Measurements from ENCODE around the gene TMEM51.

The TMEM51 gene

DNA sequence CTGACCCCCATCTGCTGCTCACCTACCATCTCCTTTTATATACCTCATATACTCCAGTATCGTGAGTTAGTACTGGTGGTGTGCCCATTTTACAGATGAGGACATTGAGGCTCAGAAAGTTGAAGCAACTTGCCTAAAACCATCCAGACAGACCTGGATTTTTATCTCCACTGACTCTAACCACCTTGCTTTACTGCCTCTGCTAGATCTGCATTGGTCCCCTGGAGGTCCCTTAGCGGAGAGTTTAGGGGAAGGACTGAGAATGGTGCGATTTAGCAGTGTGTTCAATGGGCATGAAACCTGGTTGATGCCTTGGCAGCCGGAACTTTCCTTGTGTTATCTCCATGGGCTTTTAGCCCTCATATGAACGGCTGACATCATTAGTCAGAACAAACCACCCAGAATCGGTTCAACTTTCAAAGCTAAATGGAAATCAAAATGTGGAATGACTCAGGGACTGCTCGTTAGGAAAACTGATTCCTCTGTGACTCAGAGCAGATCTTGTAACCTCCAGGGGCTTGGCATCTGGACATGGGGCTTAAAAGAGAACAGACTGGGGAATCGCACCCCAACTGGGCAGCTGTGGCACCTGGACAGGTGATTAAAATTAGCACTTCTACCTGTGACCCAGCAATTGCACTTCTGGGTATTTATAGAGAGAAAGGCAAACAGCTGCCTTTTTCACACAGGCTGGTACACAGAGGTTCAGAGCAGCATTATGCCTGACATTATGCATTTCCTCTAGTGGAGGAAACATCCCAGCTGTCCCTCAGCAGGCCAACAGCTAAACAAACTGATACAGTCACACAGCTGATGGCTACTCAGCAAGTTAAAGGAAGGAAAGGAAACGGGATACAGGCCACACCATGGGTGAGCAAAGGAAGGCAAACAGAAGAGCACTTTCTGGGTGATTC is 25.3 kb downstream of the TMEM51 start:
- DNase-seq, result peak in 2 of 3 experiments; percentile 68 to 93

DNA sequence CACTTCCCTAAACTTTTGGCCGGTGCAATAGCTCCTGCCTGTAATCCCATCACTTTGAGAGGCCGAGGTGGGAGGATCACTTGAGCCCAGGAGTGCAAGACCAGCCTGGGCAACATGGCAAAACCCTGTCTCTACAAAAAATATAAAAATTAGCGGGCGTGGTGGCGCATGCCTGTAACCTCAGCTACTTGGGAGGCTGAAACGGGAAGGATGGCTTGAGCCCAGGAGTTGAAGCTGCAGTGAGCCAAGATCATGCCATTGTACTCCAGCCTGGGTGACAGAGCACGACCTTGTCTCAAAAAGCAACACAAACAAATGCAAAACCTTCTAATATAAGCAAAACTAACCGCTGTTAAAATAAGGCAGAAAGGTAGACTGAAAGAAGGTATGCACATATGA is 25.9 kb downstream of the TMEM51 start:
- no peak for DNase-seq

- DNase-seq, result no peak
Observed at GRCh38 chr1:15180189-15180588, 26.6 kb downstream of the TMEM51 start.

DNA sequence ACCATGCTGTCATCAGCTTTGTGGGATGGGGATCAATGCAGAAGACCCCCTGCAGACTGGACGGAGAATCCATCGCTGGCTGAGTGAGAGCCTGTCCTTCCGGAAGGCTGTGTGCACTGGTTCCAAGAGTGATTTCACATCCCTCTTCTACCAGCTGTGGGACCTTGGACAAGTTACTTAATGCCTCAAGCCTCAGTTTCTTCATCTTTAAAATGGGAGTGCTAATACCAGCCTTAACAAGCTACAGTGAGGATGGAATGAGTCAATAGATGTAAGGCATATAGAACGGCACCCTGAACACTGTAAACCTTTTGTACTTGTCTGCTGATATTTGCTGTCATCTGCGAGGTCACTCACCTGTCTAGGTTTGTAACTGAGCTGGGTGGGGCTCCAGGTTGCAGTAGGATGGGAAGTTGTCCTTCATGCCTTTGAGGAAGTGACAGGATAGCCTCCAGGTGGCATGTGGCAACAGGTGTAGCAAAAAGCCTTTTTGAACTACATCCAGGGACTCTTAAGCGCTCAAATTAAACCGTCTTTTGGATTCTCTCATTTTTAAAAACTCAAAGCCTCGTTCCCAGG is 27.5 kb downstream of the TMEM51 start:
- peak in 2 of 3 experiments; percentile 33 to 53 for DNase-seq

- DNase-seq, result peak in 1 of 3 experiments; percentile 33
Observed at GRCh38 chr1:15181564-15181963, 28.0 kb downstream of the TMEM51 start.

DNA sequence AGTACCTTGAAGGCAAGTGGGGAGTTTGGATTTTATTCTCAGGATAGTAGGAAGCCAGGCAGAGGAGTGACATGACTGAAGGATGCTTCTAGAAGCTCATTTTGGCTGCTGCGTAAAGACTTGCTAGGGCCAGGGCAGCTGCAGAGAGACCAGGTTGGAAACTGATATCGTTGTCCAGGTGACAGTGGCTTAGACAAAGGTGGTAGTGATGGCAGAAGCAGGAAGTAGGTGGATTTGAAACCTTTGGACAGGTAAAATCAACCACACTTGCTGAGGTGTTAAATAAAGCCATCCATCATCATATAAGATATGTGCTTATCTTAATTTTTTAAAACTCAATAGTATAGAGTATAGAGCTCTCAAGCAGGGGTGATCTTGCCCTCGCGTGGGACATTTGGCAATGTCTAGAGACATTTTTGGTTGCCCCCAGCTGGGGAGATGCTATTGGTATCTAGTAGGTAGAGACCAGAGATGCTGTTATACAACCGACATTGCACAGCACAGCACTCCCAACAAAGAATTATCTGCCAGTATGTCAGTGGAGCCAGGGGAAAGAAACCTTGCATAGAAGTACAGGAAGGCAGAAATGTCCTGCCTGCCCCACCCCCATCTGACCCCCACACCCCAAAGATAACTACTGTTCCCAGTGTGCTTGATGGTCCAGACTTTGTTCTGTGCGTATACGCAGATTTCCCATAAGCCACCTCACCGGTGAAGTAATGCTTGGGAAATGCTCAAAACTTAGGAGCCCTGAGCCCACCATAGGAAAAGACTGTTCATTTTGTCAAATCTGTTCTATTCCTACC is 31.1 kb downstream of the TMEM51 start:
- DNase-seq, result no peak

GRCh38 chr1:15185617-15186016 is 32.1 kb downstream of the TMEM51 start:
- no peak for DNase-seq

DNA sequence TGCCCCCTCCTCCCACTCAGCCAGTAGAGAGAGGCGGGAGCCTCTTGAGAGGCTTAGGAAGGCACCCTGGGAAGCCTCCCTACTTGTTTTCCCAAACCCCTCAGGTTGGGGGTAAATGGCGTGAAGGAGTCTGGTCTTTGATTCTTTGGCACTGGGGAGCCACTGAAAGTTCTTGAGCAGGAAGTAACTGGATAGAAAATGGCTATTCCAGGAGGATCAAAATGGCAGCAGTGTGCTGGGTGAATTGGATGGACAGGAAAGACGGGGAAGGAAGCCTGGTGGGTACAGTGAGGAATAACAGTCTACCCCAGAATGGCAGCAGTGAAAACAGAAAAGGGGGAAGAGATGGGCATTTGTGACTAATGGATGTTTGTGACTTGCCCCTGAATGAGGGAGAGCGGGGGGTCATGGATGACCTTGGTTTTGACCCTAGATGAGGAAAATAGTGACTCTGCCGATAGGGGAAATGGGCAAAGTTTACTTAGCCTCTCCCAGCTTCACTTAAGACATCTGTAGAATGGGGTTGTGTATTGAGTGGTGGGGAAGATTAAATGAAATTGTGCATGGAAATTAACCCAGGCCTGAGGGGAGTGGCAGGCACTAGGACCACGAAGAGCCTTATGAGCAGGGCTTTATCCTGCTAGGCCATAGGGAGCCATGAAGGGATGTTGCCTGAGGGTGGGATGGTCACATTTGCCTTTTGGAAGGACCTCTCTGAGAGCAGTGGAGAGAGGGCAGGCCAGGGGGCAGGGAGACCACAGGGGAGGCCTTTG is 32.7 kb downstream of the TMEM51 start:
- no peak for DNase-seq

- no peak for DNase-seq
Observed at GRCh38 chr1:15186846-15187151, 33.3 kb downstream of the TMEM51 start.

GRCh38 chr1:15187175-15188129 is 33.9 kb downstream of the TMEM51 start:
- DNase-seq, result peak in 2 of 3 experiments; percentile 86 to 91

- DNase-seq, result peak in 2 of 3 experiments; percentile 77 to 86
Observed at GRCh38 chr1:15188130-15188524, 34.6 kb downstream of the TMEM51 start.

DNA sequence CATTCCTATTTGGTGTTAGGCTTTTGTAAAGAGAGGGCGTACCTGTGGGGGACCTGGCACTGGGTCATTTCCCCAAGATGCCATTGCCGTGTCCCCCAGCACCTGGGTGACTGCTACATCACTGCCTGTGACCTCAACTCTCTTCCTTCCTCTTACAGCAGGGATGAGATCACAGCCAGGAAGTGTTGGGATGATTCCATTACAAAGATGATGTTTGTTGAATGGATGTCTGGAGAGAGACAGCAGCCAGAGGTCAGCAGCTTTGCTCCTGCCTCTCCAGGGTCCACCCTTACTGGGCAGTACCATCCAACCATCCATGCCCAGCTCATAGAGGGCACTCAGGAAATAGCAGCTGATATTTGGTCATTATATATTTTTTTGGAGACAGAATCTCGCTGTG is 35.1 kb downstream of the TMEM51 start:
- no peak for DNase-seq

GRCh38 chr1:15189692-15190370 is 36.3 kb downstream of the TMEM51 start:
- no peak for DNase-seq

GRCh38 chr1:15191267-15191666 is 37.7 kb downstream of the TMEM51 start:
- no peak for DNase-seq

DNA sequence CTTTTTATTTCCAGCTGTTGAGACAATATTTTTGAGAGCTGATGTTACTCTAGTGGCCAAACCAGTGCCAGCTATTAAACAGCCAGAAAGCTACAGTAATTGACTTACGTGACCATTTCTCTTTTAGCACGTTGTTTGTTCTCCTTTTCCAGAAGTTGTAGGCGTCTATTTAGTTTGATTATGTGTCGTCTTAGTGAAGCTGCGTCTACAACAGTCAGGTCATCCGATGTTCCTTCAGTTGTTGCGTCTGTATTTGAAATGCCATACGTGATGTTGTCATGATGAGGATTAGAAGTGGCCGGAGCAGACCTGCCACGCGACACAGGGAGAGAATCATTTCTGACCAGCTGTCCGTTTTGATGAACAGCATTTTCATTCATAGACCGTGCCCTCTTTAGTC is 38.2 kb downstream of the TMEM51 start:
- DNase-seq, result no peak

GRCh38 chr1:15192916-15193550 is 39.5 kb downstream of the TMEM51 start:
- no peak for DNase-seq

DNA sequence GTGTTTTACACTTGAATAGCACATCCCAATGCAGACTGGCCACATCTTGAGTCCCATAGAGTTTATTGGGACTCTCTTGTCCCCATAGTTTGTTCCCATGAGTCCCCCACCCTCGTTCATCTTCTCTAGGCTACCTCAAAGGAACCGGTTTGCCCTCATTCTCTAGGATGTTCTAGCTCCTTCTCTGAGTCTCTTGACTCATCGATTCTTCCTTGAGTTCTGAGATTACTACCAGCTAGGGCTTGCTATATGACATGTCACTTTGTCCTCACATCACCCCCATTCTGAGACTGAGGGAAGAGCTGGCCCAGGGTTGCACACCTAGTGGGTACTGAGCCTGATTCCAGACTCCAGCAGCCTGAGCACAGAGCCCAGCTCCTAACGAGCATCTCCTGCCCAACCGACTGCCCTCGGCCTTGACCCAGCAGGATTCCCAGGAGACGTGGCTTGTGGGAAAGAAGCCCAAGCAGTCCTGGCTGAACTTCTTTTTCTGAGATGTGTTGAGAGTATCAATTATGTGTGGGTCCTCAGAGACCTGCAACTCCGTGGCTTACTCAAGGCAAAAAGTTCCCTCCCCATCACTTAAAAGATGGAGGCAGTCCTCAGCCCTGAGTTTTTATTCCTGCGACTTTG is 42.0 kb downstream of the TMEM51 start:
- DNase-seq, result no peak

DNA sequence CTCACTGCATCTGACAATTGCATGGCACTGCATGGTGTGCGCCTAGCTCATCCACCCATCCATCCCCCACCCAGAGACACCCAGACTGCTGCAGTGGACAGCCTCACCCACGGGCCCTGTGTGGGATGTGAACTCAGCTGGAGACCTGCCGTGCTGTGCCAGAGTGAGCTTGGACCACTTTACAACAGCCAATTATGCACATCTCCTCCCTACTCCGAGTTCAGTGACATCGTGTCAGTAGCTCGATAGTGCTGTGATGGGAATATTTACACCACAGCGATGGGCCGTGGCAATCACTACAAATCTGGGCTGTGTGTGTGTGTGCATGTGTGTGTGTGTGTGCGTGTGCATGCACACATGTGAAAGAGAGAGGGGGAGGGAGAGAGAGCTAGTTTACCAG is 42.5 kb downstream of the TMEM51 start:
- no peak for DNase-seq

GRCh38 chr1:15196807-15197530 is 43.4 kb downstream of the TMEM51 start:
- peak; percentile 44 to 85 (median 78) for DNase-seq
